ENCODE measurements around the gene SLC9A8.

Gene SLC9A8

GRCh38 chr20:49784291-49784690, 28.3 kb upstream of the SLC9A8 start:
- no peak for DNase-seq (ENCODE audit: low read depth)
- no peak overlapping the region for H3K4me3 ChIP-seq (ENCODE audit: low read depth, low read length)
- TF ChIP-seq, protein P1, sequence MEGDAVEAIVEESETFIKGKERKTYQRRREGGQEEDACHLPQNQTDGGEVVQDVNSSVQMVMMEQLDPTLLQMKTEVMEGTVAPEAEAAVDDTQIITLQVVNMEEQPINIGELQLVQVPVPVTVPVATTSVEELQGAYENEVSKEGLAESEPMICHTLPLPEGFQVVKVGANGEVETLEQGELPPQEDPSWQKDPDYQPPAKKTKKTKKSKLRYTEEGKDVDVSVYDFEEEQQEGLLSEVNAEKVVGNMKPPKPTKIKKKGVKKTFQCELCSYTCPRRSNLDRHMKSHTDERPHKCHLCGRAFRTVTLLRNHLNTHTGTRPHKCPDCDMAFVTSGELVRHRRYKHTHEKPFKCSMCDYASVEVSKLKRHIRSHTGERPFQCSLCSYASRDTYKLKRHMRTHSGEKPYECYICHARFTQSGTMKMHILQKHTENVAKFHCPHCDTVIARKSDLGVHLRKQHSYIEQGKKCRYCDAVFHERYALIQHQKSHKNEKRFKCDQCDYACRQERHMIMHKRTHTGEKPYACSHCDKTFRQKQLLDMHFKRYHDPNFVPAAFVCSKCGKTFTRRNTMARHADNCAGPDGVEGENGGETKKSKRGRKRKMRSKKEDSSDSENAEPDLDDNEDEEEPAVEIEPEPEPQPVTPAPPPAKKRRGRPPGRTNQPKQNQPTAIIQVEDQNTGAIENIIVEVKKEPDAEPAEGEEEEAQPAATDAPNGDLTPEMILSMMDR (IDR thresholded peaks at IDR 0.05; ENCODE audit: insufficient read depth, low read depth, low read length, missing control alignments) = no peak

- TF ChIP-seq, protein P1 (IDR thresholded peaks at IDR 0.05; ENCODE audit: insufficient read depth, low read depth, low read length, missing control alignments) = no peak
- no peak overlapping the region for H3K4me3 ChIP-seq (ENCODE audit: low read depth, low read length)
These were observed 27.3 kb upstream of the SLC9A8 start for GRCh38 chr20:49785149-49785851.

GRCh38 chr20:49785852-49786175, 26.8 kb upstream of the SLC9A8 start:
- DNase-seq (ENCODE audit: low read depth) = peak; percentile 93
- peak overlapping the region; percentile 49 for H3K4me3 ChIP-seq (ENCODE audit: low read depth, low read length)
- TF ChIP-seq, protein P1 (IDR thresholded peaks at IDR 0.05; ENCODE audit: insufficient read depth, low read depth, low read length, missing control alignments) = no peak

More at GRCh38 chr20:49785149-49785851, 27.3 kb upstream of the SLC9A8 start:
- DNase-seq (ENCODE audit: low read depth) = no peak

- TF ChIP-seq, protein P1 (IDR thresholded peaks at IDR 0.05; ENCODE audit: insufficient read depth, low read depth, low read length, missing control alignments) = no peak
- DNase-seq (ENCODE audit: low read depth) = peak; percentile 61
- H3K4me3 ChIP-seq (ENCODE audit: low read depth, low read length) = peak overlapping the region; percentile 49
These were observed 26.4 kb upstream of the SLC9A8 start for GRCh38 chr20:49786196-49786595.

DNA sequence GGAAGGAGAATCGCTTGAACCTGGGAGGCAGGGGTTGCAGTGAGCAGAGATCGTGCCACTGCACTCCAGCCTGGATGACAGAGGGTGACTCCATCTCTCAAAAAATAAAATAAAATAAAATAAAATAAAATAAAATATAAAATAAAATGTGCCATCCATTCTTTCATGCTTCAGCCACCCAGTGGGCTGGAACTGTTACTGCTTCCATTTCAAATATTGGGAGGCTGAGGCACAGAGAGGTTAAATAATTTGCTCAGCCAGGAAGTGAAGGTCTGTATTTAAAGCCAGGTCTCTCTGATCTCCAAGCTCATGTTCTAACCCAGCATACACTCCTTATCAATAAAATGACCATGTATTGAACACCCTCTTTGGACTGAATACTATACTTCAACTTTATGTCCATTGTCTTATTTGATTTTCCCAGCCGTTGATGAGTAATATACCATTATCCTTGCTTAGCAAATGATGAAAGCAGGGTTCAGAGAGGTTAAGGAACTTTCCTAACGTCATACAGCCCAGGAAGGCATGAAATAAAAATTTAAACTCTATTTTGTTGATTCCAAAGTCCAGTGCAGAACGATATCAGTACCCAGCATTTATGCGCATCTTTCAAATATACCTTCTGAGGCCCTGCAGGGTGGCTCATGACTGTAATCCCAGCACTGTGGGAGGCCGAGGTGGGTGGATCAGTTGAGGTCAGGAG, 25.8 kb upstream of the SLC9A8 start:
- TF ChIP-seq, protein P1 (IDR thresholded peaks at IDR 0.05; ENCODE audit: insufficient read depth, low read depth, low read length, missing control alignments) = no peak
- DNase-seq (ENCODE audit: low read depth) = no peak
- no peak overlapping the region for H3K4me3 ChIP-seq (ENCODE audit: low read depth, low read length)

GRCh38 chr20:49787371-49788357, 25.0 kb upstream of the SLC9A8 start:
- TF ChIP-seq, protein P1 (IDR thresholded peaks at IDR 0.05; ENCODE audit: insufficient read depth, low read depth, low read length, missing control alignments) = no peak

More at GRCh38 chr20:49787371-49788357, 25.0 kb upstream of the SLC9A8 start:
- DNase-seq (ENCODE audit: low read depth) = no peak
- H3K4me3 ChIP-seq (ENCODE audit: low read depth, low read length) = no peak overlapping the region

All from GM12865 (cell line).